HepG2 (cell line): Measurements from ENCODE around the gene SNAP23. TPM values are rescaled to one million over a fixed set of nuclear protein-coding genes. Genes with fewer than 3 reads are reported as not detected.

Source experiments
- ZBTB40 ChIP-seq, 2 experiments: fragments of 450-650 bp in 1 of 2; sonication (generic) in 1 of 2; formaldehyde crosslinking in 1 of 2; IDR thresholded peaks; 2 replicates each; pipeline versions ENCODE4 v1.6.1 to v1.8.0; 2016 to 2022; ENCODE audit warnings: antibody characterized with exemption in 1 of 2, mild to moderate bottlenecking in 1 of 2, missing genetic modification reagents in 1 of 2
- ZNF883 ChIP-seq: sonication (generic); formaldehyde crosslinking; IDR thresholded peaks from 2 replicates; pipeline ENCODE4 v1.5.1; 2020; ENCODE audit warnings: mild to moderate bottlenecking, missing genetic modification reagents; ENCODE audit errors: not compliant biosample characterization
- polyA plus RNA-seq, 8 experiments: library from polyadenylated mRNA; depleted of rRNA in 3 of 8; stranded (reverse) in 7 of 8; unstranded in 1 of 8; fragments of >200 nt; fragmentation: Illumina TruSeq in 4 of 8; extraction: Trizol in 4 of 8; gene quantifications; 2 replicates each; pipeline versions ENCODE4 v1.2.1 to v1.2.3, GENCODE V29; 2011 to 2016; ENCODE audit warnings: low read depth in 4 of 8, missing spikeins in 1 of 8, mixed read lengths in 1 of 8; ENCODE audit not compliant: insufficient read depth in 1 of 8
- total RNA-seq, 5 experiments: library from RNA; depleted of rRNA; stranded (reverse); fragments of >200 nt; fragmentation: Illumina TruSeq; extraction: Trizol; gene quantifications; 2 replicates each; pipeline ENCODE4 v1.2.3, GENCODE V29; 2016; ENCODE audit warnings: low read depth in 1 of 5

Gene SNAP23
- total and polyA plus RNA-seq, 2 of the 13 experiments (the other 11 are each of a cell fraction or from before 2014, with no cell fraction given), result 37.0 to 101 TPM

GRCh38 chr15:42495361-42496212 lies at the start of gene SNAP23 (continued):
- TF ChIP-seq ZBTB40 (IDR thresholded peaks at IDR 0.05) (no peak), ZBTB40 (CRISPR knock-in tag; IDR thresholded peaks at IDR 0.05) (peak; percentile 93), ZNF883 (CRISPR knock-in tag) (peak; percentile 36)
- TF ChIP-seq, all 625 proteins: peak for 175
